Mammary epithelial cell (primary cell): ENCODE measurements around the gene MEIS3.

Source experiments
- EZH2 ChIP-seq: IDR thresholded peaks from 2 replicates; pipeline ENCODE4 v1.6.1; 2012; ENCODE audit warnings: low read length, inconsistent platforms, borderline replicate concordance
- TF ChIP-seq, protein P1 (sequence below), 2 donors: IDR thresholded peaks in 1 of 2; conservative IDR thresholded peaks in 1 of 2; 2 replicates each; pipeline ENCODE4 v1.5.1; 2011 to 2012; ENCODE audit warnings: inconsistent platforms in 2 of 2, low read length in 2 of 2, mild to moderate bottlenecking in 2 of 2, control low read depth in 1 of 2, low read depth in 1 of 2; ENCODE audit not compliant: insufficient read depth in 1 of 2; ENCODE audit errors: extremely low read depth in 1 of 2

DNA sequence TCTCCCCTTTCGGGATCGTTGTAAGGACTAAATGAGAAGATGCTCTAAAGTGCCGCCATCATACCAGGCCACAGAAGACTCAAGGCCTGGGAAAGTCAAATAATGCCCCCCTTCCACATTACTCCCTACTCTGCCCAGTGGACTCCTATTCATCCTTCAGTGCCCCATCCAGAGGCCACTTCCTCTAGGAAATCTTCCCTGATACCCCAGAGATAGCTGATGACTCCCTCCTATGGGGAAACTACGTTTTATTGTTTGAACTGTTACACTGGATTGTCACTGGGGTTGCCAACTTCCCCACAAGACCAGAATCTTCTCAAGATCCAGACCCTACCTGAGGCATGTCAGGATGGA is 14.2 kb downstream of the MEIS3 start:
- TF ChIP-seq, protein P1, sequence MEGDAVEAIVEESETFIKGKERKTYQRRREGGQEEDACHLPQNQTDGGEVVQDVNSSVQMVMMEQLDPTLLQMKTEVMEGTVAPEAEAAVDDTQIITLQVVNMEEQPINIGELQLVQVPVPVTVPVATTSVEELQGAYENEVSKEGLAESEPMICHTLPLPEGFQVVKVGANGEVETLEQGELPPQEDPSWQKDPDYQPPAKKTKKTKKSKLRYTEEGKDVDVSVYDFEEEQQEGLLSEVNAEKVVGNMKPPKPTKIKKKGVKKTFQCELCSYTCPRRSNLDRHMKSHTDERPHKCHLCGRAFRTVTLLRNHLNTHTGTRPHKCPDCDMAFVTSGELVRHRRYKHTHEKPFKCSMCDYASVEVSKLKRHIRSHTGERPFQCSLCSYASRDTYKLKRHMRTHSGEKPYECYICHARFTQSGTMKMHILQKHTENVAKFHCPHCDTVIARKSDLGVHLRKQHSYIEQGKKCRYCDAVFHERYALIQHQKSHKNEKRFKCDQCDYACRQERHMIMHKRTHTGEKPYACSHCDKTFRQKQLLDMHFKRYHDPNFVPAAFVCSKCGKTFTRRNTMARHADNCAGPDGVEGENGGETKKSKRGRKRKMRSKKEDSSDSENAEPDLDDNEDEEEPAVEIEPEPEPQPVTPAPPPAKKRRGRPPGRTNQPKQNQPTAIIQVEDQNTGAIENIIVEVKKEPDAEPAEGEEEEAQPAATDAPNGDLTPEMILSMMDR (conservative IDR thresholded peaks at IDR 0.05 in 1 of 2, IDR thresholded peaks at IDR 0.05 in 1 of 2; ENCODE audit: extremely low read depth in 1 of 2, insufficient read depth in 1 of 2, low read depth in 1 of 2, low read length in 2 of 2): no peak
- TF ChIP-seq EZH2: no peak
